GM23338 (cell line): Measurements from ENCODE around the gene CORO7. TPM values are rescaled to one million over a fixed set of nuclear protein-coding genes. Genes with fewer than 3 reads are reported as not detected.
"Not testable (repeated sequence)": the region's sequence is repeated elsewhere in the genome, so short reads cannot be mapped to it uniquely, and the experiment has no call there.

Experiments used
- ATAC-seq: fragments of 200-7000 bp; cut with Tn5 transposase; 3 replicates; pipeline ENCODE4 v1.9.1; 2020
- DNase-seq: peaks from one replicate; pipeline ENCODE4 v3.0.0-alpha.2; 2015; ENCODE audit warnings: low spot score
- H2AFZ ChIP-seq: fragments of 200-600 bp; sonication (generic); 2 replicates; pipeline ENCODE4 v1.8.0; 2016; ENCODE audit warnings: antibody characterized with exemption, mild to moderate bottlenecking, moderate library complexity
- H3F3A ChIP-seq: fragments of 200-600 bp; sonication (generic); replicated peaks from 2 replicates; pipeline ENCODE4 v1.8.0; 2017; ENCODE audit warnings: antibody characterized with exemption, mixed run types, low read depth
- H3K27ac ChIP-seq: fragments of 200-600 bp; sonication (generic); 2 replicates; pipeline ENCODE4 v1.6.1; 2016; ENCODE audit warnings: low read depth
- H3K27me3 ChIP-seq: fragments of 200-600 bp; sonication (generic); 2 replicates; pipeline ENCODE4 v1.8.0; 2016; ENCODE audit warnings: mild to moderate bottlenecking, mixed run types, moderate library complexity; ENCODE audit not compliant: insufficient read depth
- H3K36me3 ChIP-seq: fragments of 200-600 bp; sonication (generic); 2 replicates; pipeline ENCODE4 v1.8.0; 2016; ENCODE audit warnings: mild to moderate bottlenecking; ENCODE audit not compliant: insufficient read depth
- H3K4me1 ChIP-seq: fragments of 200-600 bp; sonication (generic); 2 replicates; pipeline ENCODE4 v1.8.0; 2016; ENCODE audit warnings: mild to moderate bottlenecking, moderate library complexity; ENCODE audit not compliant: insufficient read depth
- H3K4me2 ChIP-seq: fragments of 200-600 bp; sonication (generic); 2 replicates; pipeline ENCODE4 v1.7.1; 2017; ENCODE audit warnings: mixed run types
- H3K4me3 ChIP-seq: fragments of 200-600 bp; sonication (generic); 2 replicates; pipeline ENCODE4 v1.6.1; 2016; ENCODE audit warnings: mixed run types
- H3K79me2 ChIP-seq: fragments of 200-600 bp; sonication (generic); replicated peaks from 2 replicates; pipeline ENCODE4 v1.8.0; 2017; ENCODE audit warnings: mild to moderate bottlenecking; ENCODE audit not compliant: insufficient read depth
- H3K9me2 ChIP-seq: fragments of 200-600 bp; sonication (generic); 2 replicates; pipeline ENCODE4 v1.8.0; 2017; ENCODE audit not compliant: insufficient read depth
- H4K20me1 ChIP-seq: fragments of 200-600 bp; sonication (generic); replicated peaks from 2 replicates; pipeline ENCODE4 v1.8.0; 2017; ENCODE audit warnings: mild to moderate bottlenecking; ENCODE audit not compliant: insufficient read depth
- H3K27ac Mint-ChIP-seq: 2 replicates; pipeline ENCODE4 v1.8.0; 2020; ENCODE audit warnings: inconsistent platforms, mild to moderate bottlenecking, moderate library complexity, mixed read lengths
- H3K27me3 Mint-ChIP-seq: 3 replicates; pipeline ENCODE4 v1.8.0; 2022; ENCODE audit warnings: low read depth, mild to moderate bottlenecking, moderate library complexity, mixed read lengths, inconsistent platforms; ENCODE audit not compliant: insufficient read depth, poor library complexity
- H3K36me3 Mint-ChIP-seq: 3 replicates; pipeline ENCODE4 v1.8.0; 2021; ENCODE audit warnings: low read depth, mild to moderate bottlenecking, inconsistent platforms, moderate library complexity, mixed read lengths
- H3K4me1 Mint-ChIP-seq: 3 replicates; pipeline ENCODE4 v1.8.0; 2020; ENCODE audit warnings: mild to moderate bottlenecking, inconsistent platforms, mixed read lengths
- H3K4me3 Mint-ChIP-seq: 3 replicates; pipeline ENCODE4 v1.8.0; 2021; ENCODE audit warnings: moderate library complexity, mild to moderate bottlenecking, inconsistent platforms, mixed read lengths
- H3K9me3 Mint-ChIP-seq: 3 replicates; pipeline ENCODE4 v1.8.0; 2020; ENCODE audit warnings: moderate library complexity, mild to moderate bottlenecking, inconsistent platforms, mixed read lengths
- CTCF ChIP-seq, 2 experiments: fragments of 200-600 bp in 1 of 2; sonication (generic) in 1 of 2; conservative IDR thresholded peaks; 2 replicates each; pipeline versions ENCODE4 v1.5.1 to v1.6.1; 2016 to 2017; ENCODE audit warnings: antibody characterized with exemption in 2 of 2, low read depth in 2 of 2, mild to moderate bottlenecking in 2 of 2, moderate library complexity in 1 of 2
- ETS1 ChIP-seq: IDR thresholded peaks from 2 replicates; pipeline ENCODE4 v1.6.1; 2016; ENCODE audit warnings: antibody characterized with exemption
- EZH2phosphoT487 ChIP-seq: fragments of 200-600 bp; sonication (generic); IDR thresholded peaks from one replicate; pipeline ENCODE4 v1.8.1; 2018; ENCODE audit warnings: antibody characterized with exemption; ENCODE audit not compliant: unreplicated experiment
- JUNB ChIP-seq: IDR thresholded peaks from one replicate; pipeline ENCODE4 v1.6.1; 2016; ENCODE audit warnings: antibody characterized with exemption; ENCODE audit not compliant: unreplicated experiment
- STAT1 ChIP-seq: IDR thresholded peaks from one replicate; pipeline ENCODE4 v1.6.1; 2016; ENCODE audit warnings: antibody characterized with exemption; ENCODE audit not compliant: unreplicated experiment
- ZNF331 ChIP-seq: fragments of 250-450 bp; sonication (Bioruptor Pico); IDR thresholded peaks from 2 replicates; pipeline ENCODE4 v1.5.0; 2020; ENCODE audit warnings: low read depth, mild to moderate bottlenecking, moderate library complexity
- polyA plus RNA-seq: library from polyadenylated mRNA; unstranded; fragments of >200 nt; fragmentation: Nextera tagmentation; extraction: Ambion mirVana; gene quantifications from 2 replicates; pipeline ENCODE4 v1.2.1, GENCODE V29; 2016
- total RNA-seq: library from RNA; depleted of rRNA; stranded (reverse); fragments of >200 nt; shearing (Covaris generic); gene quantifications from 2 replicates; pipeline ENCODE4 v1.2.3, GENCODE V29; 2014

CORO7 gene
- total and polyA plus RNA-seq, 2 experiments from 2014 or later = 14.2 to 46.4 TPM

GRCh38 chr16:4336701-4337539, 79.5 kb downstream of the CORO7 start (continued):
- TF ChIP-seq CTCF (conservative IDR thresholded peaks at IDR 0.05; ENCODE audit: low read depth in 2 of 2) (no peak), JUNB (no peak)

GRCh38 chr16:4334724-4335495, 81.5 kb downstream of the CORO7 start:
- H3K36me3 Mint-ChIP-seq = peaks cover 17% of the 10 kb centered on the region
- Histone ChIP-seq H3K4me3 (no peak overlapping the region), H4K20me1 (no peaks in the 10 kb centered on the region; the same call in 1 of the 2 replicates), H3K4me2 (no peak overlapping the region), H3K27ac (no peak overlapping the region), H3K4me1 (no peaks in the 10 kb centered on the region), H3F3A (peaks cover 20% of the 10 kb centered on the region; the same call in 1 of the 2 replicates), H3K9me2 (no peaks in the 10 kb centered on the region), H3K36me3 (no peaks in the 10 kb centered on the region), H3K27me3 (no peaks in the 10 kb centered on the region), H2AFZ (no peak overlapping the region), H3K79me2 (peaks cover 22% of the 10 kb centered on the region)
- H3K27me3 Mint-ChIP-seq = peaks cover 10% of the 10 kb centered on the region
- H3K27ac Mint-ChIP-seq = peak overlapping the region; percentile 31; the same call in 1 of the 2 replicates
- no peaks in the 10 kb centered on the region for H3K9me3 Mint-ChIP-seq
- peaks cover 2% of the 10 kb centered on the region; the same call in 1 of the 3 replicates for H3K4me1 Mint-ChIP-seq
- TF ChIP-seq ETS1 = no peak
- no peak for TF ChIP-seq EZH2phosphoT487
- TF ChIP-seq STAT1 = no peak
- no peak for TF ChIP-seq ZNF331 (CRISPR knock-in tag)
- H3K4me3 Mint-ChIP-seq = no peak overlapping the region
- DNase-seq (no peak), ATAC-seq (peak; percentile 9; the same call in 2 of the 3 replicates)

- not testable (repeated sequence) for H3K4me1 Mint-ChIP-seq, H4K20me1 ChIP-seq, H3K4me3 ChIP-seq, H3K4me2 ChIP-seq, H3K27ac ChIP-seq, H3K9me2 ChIP-seq, DNase-seq, H3K9me3 Mint-ChIP-seq, H2AFZ ChIP-seq, ATAC-seq, H3K27ac Mint-ChIP-seq, H3K4me3 Mint-ChIP-seq, H3K27me3 ChIP-seq, H3K36me3 ChIP-seq, H3K4me1 ChIP-seq
- Histone ChIP-seq H3K79me2 (peaks cover 30% of the 10 kb centered on the region), H3F3A (peaks cover 20% of the 10 kb centered on the region; the same call in 1 of the 2 replicates)
- peaks cover 14% of the 10 kb centered on the region for H3K36me3 Mint-ChIP-seq
- peaks cover 12% of the 10 kb centered on the region for H3K27me3 Mint-ChIP-seq
Observed at GRCh38 chr16:4333714-4334113, 82.7 kb downstream of the CORO7 start.
